GM12872 (cell line): ENCODE measurements around the gene KCTD8.

ENCODE experiments used
- CTCF ChIP-seq: IDR thresholded peaks from 3 replicates; pipeline ENCODE4 v1.5.1; 2011; ENCODE audit warnings: low read depth, mild to moderate bottlenecking, low read length, moderate library complexity; ENCODE audit not compliant: insufficient read depth

Gene KCTD8

GRCh38 chr4:44320833-44321232 is 127.8 kb downstream of the KCTD8 start:
- TF ChIP-seq CTCF = no peak

DNA sequence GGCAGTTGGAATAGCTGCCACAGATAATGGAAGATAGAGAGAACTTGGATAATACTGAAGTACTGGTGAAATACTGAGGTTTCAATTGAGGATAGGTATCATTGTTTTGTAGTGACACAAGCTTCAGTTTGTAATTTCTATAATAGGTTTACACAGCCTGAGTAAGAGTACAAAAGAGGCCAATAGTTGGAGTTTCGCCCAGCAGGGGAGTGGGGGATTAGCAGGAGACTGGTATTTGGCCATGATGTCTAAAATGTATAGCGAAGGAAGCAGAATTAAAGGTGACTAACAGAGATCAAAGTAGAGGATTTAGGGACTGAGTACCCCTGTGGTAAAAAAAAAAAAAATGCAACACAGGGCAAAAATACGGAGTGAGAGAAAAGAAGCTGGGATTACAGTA is 129.5 kb downstream of the KCTD8 start:
- TF ChIP-seq CTCF = no peak

GRCh38 chr4:44313702-44314101 is 134.9 kb downstream of the KCTD8 start:
- TF ChIP-seq CTCF = no peak

DNA sequence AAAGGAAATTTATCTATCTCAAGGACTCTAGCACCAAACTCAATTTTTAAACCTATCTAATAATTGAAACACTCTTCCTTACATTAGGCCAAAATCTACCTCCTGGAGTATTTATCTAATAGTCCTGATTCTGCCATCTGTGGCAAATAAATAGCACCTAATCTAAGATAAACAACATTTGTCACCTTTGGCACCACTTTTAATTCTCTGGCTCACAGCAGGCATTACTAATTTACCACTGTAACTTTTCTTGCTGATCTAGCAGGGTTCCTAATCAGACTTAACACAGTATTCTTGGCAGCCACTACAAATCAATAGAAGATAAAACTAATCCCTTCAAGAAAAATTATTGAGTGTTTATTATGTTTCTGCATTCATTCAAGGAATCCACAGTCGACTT is 161.1 kb downstream of the KCTD8 start:
- no peak for TF ChIP-seq CTCF

GRCh38 chr4:44279469-44279868 is 169.1 kb downstream of the KCTD8 start:
- no peak for TF ChIP-seq CTCF

- TF ChIP-seq CTCF = no peak
Measured at GRCh38 chr4:44279066-44279465, 169.5 kb downstream of the KCTD8 start.

DNA sequence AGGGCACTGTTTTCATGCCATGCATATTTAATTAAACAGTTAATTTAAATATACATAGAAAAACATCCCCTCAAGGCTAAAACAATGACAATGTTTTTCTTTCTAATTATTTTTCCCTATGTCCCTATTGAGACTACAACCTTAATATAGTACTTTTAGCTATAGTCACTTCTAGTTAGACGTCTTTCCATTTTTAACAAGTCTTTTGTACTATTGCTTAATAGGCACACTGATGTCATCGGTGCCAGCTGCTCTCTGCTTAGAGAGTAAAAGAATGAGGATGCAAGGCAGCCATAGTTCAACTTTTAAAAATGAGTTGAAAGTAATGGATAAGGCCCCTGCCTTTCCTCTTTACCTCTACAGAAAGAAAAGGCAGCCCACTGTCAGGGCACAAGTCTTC is 191.1 kb downstream of the KCTD8 start:
- TF ChIP-seq CTCF = no peak

DNA sequence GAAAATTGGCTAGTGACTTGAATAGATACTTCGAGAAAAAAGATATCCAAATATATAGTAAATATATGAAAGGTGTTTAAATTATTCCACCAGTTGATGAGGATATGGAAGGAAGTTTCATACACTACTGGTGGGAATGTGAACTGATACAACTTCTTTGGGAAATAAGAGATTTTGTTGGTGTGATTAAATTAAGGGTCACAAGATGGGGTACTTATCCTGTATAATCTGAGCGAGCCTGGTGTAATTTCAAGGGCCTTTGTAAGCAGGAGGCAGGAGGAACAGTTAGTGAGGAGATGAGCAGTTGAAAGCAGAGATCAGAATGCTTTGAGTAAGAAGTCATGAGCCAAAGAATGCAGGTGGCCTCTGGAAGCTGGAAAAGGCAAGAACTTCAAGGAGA is 192.2 kb downstream of the KCTD8 start:
- TF ChIP-seq CTCF = no peak
